ENCODE measurements around the gene PRSS38.

- no peak for TF ChIP-seq POLR2A (IDR thresholded peaks at IDR 0.05)
- no peak for TF ChIP-seq CTCF (IDR thresholded peaks at IDR 0.05)
These were observed 79.5 kb downstream of the PRSS38 start for GRCh38 chr1:227894831-227895451.

Measured in esophagus squamous epithelium (tissue), 4 donors.